ENCODE measurements around the gene SH3RF3. TPM values are rescaled to one million over a fixed set of nuclear protein-coding genes. Genes with fewer than 3 reads are reported as not detected.
A peak's percentile ranks its signal among the peaks of the same experiment; 100 is the strongest.

SH3RF3 gene
- total RNA-seq, 2 donors from 2014 or later, result 1.5 to 1.8 TPM

DNA sequence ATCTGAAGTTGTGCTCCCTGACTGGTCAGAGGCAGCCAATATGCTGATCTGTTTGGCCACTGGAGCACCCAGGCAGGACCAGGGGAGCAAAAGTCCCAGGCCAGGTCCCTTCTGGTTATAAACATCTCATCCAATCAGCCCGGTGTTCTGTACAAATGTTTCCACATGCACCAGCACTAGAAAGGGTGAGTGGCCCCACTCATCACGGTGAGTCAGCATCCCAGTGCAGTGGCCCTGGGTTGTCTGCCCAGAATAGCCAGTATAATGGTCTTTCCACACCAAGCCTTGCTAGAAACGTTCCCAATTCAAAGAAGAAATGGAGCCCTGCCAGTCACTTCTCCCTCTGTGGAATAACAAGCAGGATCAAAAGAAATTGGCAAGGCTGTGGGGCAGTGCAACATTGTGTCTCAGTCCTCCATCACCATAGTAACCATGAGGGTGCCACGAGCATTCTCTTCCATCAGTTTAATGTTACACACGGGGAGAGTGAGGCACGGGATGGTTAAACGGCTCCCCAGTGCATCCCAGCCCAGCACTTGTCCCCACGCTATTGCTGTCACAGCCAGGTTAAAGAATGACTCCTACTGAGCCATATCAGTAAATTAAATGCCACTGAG is 309.9 kb downstream of the SH3RF3 start:
- no peak for TF ChIP-seq CTCF (conservative IDR thresholded peaks at IDR 0.05)
- no peak overlapping the region for H3K27ac Mint-ChIP-seq
- WGBS, 2 experiments (ENCODE audit: insufficient coverage in 1 of 2, insufficient read length in 1 of 2), result 75 to 87% methylated on average over 3 to 8 of the region's 8 CpGs
- H3K4me1 ChIP-seq (ENCODE audit: control insufficient read depth, insufficient read depth, low read length), result no peaks in the 10 kb centered on the region
- H3K9me3 ChIP-seq (ENCODE audit: control insufficient read depth, low read length), result peaks cover 19% of the 10 kb centered on the region
- peaks cover 29% of the 10 kb centered on the region for H3K9me3 Mint-ChIP-seq
- no peak overlapping the region for H3K9ac ChIP-seq (ENCODE audit: extremely low read depth, low read length, poor library complexity, severe bottlenecking)
- no peaks in the 10 kb centered on the region for H3K27me3 Mint-ChIP-seq (ENCODE audit: insufficient read depth)
- no peaks in the 10 kb centered on the region for H3K36me3 ChIP-seq (ENCODE audit: control insufficient read depth, insufficient read depth, low read length)
- H3K4me3 ChIP-seq (ENCODE audit: low read length), result no peak overlapping the region
- H3K4me3 Mint-ChIP-seq, result no peak overlapping the region
- peaks cover 7% of the 10 kb centered on the region for H3K36me3 Mint-ChIP-seq (ENCODE audit: low read depth)
- peak overlapping the region; percentile 40 for H3K27ac ChIP-seq (ENCODE audit: low read depth, low read length)
- peaks cover 36% of the 10 kb centered on the region for H3K4me1 Mint-ChIP-seq
- H3K27me3 ChIP-seq (ENCODE audit: control insufficient read depth, insufficient read depth, low read length, poor library complexity, severe bottlenecking), result no peaks in the 10 kb centered on the region
- DNase-seq, result no peak

GRCh38 chr2:109439390-109439786 is 310.4 kb downstream of the SH3RF3 start:
- no peaks in the 10 kb centered on the region for H3K27me3 ChIP-seq (ENCODE audit: control insufficient read depth, insufficient read depth, low read length, poor library complexity, severe bottlenecking)
- Mint-ChIP-seq H3K27me3 (ENCODE audit: insufficient read depth) (no peaks in the 10 kb centered on the region), H3K4me3 (no peak overlapping the region), H3K36me3 (ENCODE audit: low read depth) (peaks cover 7% of the 10 kb centered on the region), H3K4me1 (peaks cover 34% of the 10 kb centered on the region), H3K9me3 (peaks cover 32% of the 10 kb centered on the region), H3K27ac (no peak overlapping the region)
- no peak overlapping the region for H3K9ac ChIP-seq (ENCODE audit: extremely low read depth, low read length, poor library complexity, severe bottlenecking)
- H3K27ac ChIP-seq (ENCODE audit: low read depth, low read length), result peak overlapping the region; percentile 40
- DNase-seq, result no peak
- H3K4me3 ChIP-seq (ENCODE audit: low read length), result no peak overlapping the region
- H3K4me1 ChIP-seq (ENCODE audit: control insufficient read depth, insufficient read depth, low read length), result no peaks in the 10 kb centered on the region
- no peak for TF ChIP-seq CTCF (conservative IDR thresholded peaks at IDR 0.05)
- peaks cover 22% of the 10 kb centered on the region for H3K9me3 ChIP-seq (ENCODE audit: control insufficient read depth, low read length)
- no peaks in the 10 kb centered on the region for H3K36me3 ChIP-seq (ENCODE audit: control insufficient read depth, insufficient read depth, low read length)
- 84 to 85% methylated on average over 4 of the region's 4 CpGs for WGBS, 2 experiments (ENCODE audit: insufficient coverage in 1 of 2, insufficient read length in 1 of 2)

- Mint-ChIP-seq H3K36me3 (ENCODE audit: low read depth) (peaks cover 9% of the 10 kb centered on the region), H3K9me3 (peaks cover 38% of the 10 kb centered on the region), H3K4me1 (peaks cover 29% of the 10 kb centered on the region), H3K27me3 (ENCODE audit: insufficient read depth) (no peaks in the 10 kb centered on the region), H3K27ac (no peak overlapping the region), H3K4me3 (no peak overlapping the region)
- peak; percentile 43 for DNase-seq
- Histone ChIP-seq H3K27me3 (ENCODE audit: control insufficient read depth, insufficient read depth, low read length, poor library complexity, severe bottlenecking) (no peaks in the 10 kb centered on the region), H3K36me3 (ENCODE audit: control insufficient read depth, insufficient read depth, low read length) (no peaks in the 10 kb centered on the region), H3K9me3 (ENCODE audit: control insufficient read depth, low read length) (peaks cover 28% of the 10 kb centered on the region), H3K4me3 (ENCODE audit: low read length) (no peak overlapping the region), H3K4me1 (ENCODE audit: control insufficient read depth, insufficient read depth, low read length) (no peaks in the 10 kb centered on the region), H3K27ac (ENCODE audit: low read depth, low read length) (peak overlapping the region; percentile 40), H3K9ac (ENCODE audit: extremely low read depth, low read length, poor library complexity, severe bottlenecking) (no peak overlapping the region)
- no peak for TF ChIP-seq CTCF (conservative IDR thresholded peaks at IDR 0.05)
- WGBS, 2 experiments (ENCODE audit: insufficient coverage in 1 of 2, insufficient read length in 1 of 2), result 88 to 95% methylated on average over 7 of the region's 7 CpGs
These were observed 311.0 kb downstream of the SH3RF3 start for GRCh38 chr2:109439986-109440385.
